A673 (cell line): ENCODE data around the gene CCL21. TPM values are rescaled to one million over a fixed set of nuclear protein-coding genes. Genes with fewer than 3 reads are reported as not detected.
A peak's percentile ranks its signal among the peaks of the same experiment; 100 is the strongest.
"Not testable (repeated sequence)": the region's sequence is repeated elsewhere in the genome, so short reads cannot be mapped to it uniquely, and the experiment has no call there.

ENCODE experiments used
- Bru-seq: library from RNA; stranded (reverse); fragments of 400-500 nt; gene quantifications from one replicate; lab custom pipeline; 2021; lab: Mats Ljungman, UMichigan
- BruChase-seq, 2 experiments: library from RNA; stranded (reverse); fragments of 400-500 nt; gene quantifications; one replicate each; lab custom pipeline; 2021; lab: Mats Ljungman, UMichigan
- BruUV-seq: library from RNA; stranded (reverse); fragments of 400-500 nt; replicated peaks from 2 replicates; lab custom pipeline; 2021; lab: Mats Ljungman, UMichigan
- CTCF ChIA-PET: fragments of 300-600 bp; sonication (Branson Sonifier 250); formaldehyde crosslinking; loops from one replicate; lab custom pipeline; 2022; ENCODE audit warnings: antibody characterized with exemption; lab: Charles Lee
- POLR2A ChIA-PET: fragments of 300-600 bp; sonication (Branson Sonifier 250); formaldehyde crosslinking; loops from one replicate; lab custom pipeline; 2022; ENCODE audit warnings: antibody characterized with exemption; ENCODE audit not compliant: low non-redundant PET; lab: Charles Lee
- DNase-seq: peaks from one replicate; pipeline ENCODE4 v3.0.0-alpha.2; 2015; ENCODE audit warnings: low spot score
- H3K27ac ChIP-seq: fragments of 200-600 bp; sonication (generic); 2 replicates; pipeline ENCODE4 v1.5.1; 2016; ENCODE audit warnings: mixed run types, low read depth, mild to moderate bottlenecking, mixed read lengths, antibody characterized with exemption, low read length; ENCODE audit not compliant: poor library complexity, severe bottlenecking
- H3K27me3 ChIP-seq: fragments of 200-600 bp; sonication (generic); replicated peaks from 2 replicates; pipeline ENCODE4 v1.6.1; 2017; ENCODE audit warnings: mixed run types, low read depth, mild to moderate bottlenecking, mixed read lengths, antibody characterized with exemption, low read length; ENCODE audit not compliant: insufficient read depth, poor library complexity
- H3K36me3 ChIP-seq: fragments of 200-600 bp; sonication (generic); 2 replicates; pipeline ENCODE4 v1.6.1; 2016; ENCODE audit warnings: mixed run types, mild to moderate bottlenecking, mixed read lengths, antibody characterized with exemption, low read length; ENCODE audit not compliant: insufficient read depth, poor library complexity, severe bottlenecking
- H3K4me1 ChIP-seq: fragments of 200-600 bp; sonication (generic); 2 replicates; pipeline ENCODE4 v1.6.1; 2017; ENCODE audit warnings: mixed run types, mild to moderate bottlenecking, mixed read lengths, antibody characterized with exemption, low read length; ENCODE audit not compliant: insufficient read depth, poor library complexity, severe bottlenecking
- H3K4me3 ChIP-seq: fragments of 200-600 bp; sonication (generic); 2 replicates; pipeline ENCODE4 v1.5.1; 2016; ENCODE audit warnings: low read depth, mixed run types, mild to moderate bottlenecking, mixed read lengths, low read length; ENCODE audit not compliant: poor library complexity, severe bottlenecking
- H3K9me3 ChIP-seq: fragments of 200-600 bp; sonication (generic); 2 replicates; pipeline ENCODE4 v1.6.1; 2016; ENCODE audit warnings: mixed run types, low read depth, mild to moderate bottlenecking, mixed read lengths, antibody characterized with exemption, low read length; ENCODE audit not compliant: poor library complexity, severe bottlenecking
- EZH2 ChIP-seq: fragments of 200-600 bp; sonication (generic); IDR thresholded peaks from 2 replicates; pipeline ENCODE4 v1.6.1; 2017; ENCODE audit warnings: borderline replicate concordance, low read depth, mild to moderate bottlenecking, mixed read lengths, antibody characterized with exemption, low read length; ENCODE audit not compliant: poor library complexity, severe bottlenecking
- intact Hi-C: fragments of 100-400 bp; cut with micrococcal nuclease; formaldehyde crosslinking; loops from one replicate; pipeline ENCODE4 v1.10.0; 2022; ENCODE audit not compliant: unreplicated experiment
- long read RNA-seq: library from polyadenylated mRNA; stranded (forward); transcript quantifications from one replicate; pipeline ENCODE4 v2.0.0, GENCODE V29; 2022
- total RNA-seq: library from RNA; stranded (reverse); gene quantifications from 2 replicates; pipeline ENCODE4 v1.2.3, GENCODE V29; 2021
- TF ChIP-seq, protein P1 (sequence below): fragments of 300-800, 200-600 bp; sonication (generic); conservative IDR thresholded peaks from 2 replicates; pipeline ENCODE4 v1.5.1; 2017; ENCODE audit warnings: low read depth, mild to moderate bottlenecking, antibody characterized with exemption, low read length, moderate library complexity, mixed read lengths

The CCL21 gene
- not detected in 2 replicates for total RNA-seq
- Bru-seq, nascent RNA, result percentile 16 among the genes with signal in this experiment
- BruChase-seq, experiment 1, labeled RNA remaining after a 2-hour chase, result not detected
- BruChase-seq, experiment 2, labeled RNA remaining after a 6-hour chase, result not detected
- long read RNA-seq, result 0 reads

DNA sequence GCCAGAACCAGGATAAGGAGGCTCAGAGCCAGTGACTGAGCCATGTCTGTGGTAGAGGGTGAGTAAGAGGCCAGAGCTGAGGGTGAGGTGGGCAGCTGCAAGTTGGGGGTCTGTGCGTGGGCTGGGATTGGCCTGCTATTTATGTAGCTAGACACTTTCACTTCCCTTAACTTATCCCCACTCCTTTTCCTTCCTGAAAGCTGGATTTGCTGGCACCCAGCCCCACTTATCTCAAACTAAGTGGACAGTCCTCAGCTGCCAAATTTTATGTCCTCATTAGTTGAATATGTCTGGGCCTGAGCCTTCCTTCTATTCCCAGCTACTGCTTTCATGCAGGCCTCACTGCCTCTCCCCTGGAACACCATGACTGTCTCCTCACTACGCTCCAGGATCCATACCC, at the start of gene CCL21:
Gene CCL21, minus strand, starts transcription at position 114 of the 400 bp plus-strand sequence. Its CDS starts 70 bp downstream, at position 44.
- Histone ChIP-seq H3K9me3 (no peaks in the 10 kb centered on the region), H3K4me1 (no peaks in the 10 kb centered on the region), H3K27me3 (peaks cover 20% of the 10 kb centered on the region), H3K4me3 (no peak within 1 kb of the TSS), H3K36me3 (no peaks in the 10 kb centered on the region), H3K27ac (no peak within 1 kb of the TSS)
- intact Hi-C loops, result no loop called here
- ChIA-PET POLR2A (no interaction called here), CTCF (no interaction called here)
- no TSS peak for BruUV-seq
- no peak for DNase-seq
- TF ChIP-seq, protein P1, sequence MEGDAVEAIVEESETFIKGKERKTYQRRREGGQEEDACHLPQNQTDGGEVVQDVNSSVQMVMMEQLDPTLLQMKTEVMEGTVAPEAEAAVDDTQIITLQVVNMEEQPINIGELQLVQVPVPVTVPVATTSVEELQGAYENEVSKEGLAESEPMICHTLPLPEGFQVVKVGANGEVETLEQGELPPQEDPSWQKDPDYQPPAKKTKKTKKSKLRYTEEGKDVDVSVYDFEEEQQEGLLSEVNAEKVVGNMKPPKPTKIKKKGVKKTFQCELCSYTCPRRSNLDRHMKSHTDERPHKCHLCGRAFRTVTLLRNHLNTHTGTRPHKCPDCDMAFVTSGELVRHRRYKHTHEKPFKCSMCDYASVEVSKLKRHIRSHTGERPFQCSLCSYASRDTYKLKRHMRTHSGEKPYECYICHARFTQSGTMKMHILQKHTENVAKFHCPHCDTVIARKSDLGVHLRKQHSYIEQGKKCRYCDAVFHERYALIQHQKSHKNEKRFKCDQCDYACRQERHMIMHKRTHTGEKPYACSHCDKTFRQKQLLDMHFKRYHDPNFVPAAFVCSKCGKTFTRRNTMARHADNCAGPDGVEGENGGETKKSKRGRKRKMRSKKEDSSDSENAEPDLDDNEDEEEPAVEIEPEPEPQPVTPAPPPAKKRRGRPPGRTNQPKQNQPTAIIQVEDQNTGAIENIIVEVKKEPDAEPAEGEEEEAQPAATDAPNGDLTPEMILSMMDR, result no peak
- TF ChIP-seq EZH2, result no peak

DNA sequence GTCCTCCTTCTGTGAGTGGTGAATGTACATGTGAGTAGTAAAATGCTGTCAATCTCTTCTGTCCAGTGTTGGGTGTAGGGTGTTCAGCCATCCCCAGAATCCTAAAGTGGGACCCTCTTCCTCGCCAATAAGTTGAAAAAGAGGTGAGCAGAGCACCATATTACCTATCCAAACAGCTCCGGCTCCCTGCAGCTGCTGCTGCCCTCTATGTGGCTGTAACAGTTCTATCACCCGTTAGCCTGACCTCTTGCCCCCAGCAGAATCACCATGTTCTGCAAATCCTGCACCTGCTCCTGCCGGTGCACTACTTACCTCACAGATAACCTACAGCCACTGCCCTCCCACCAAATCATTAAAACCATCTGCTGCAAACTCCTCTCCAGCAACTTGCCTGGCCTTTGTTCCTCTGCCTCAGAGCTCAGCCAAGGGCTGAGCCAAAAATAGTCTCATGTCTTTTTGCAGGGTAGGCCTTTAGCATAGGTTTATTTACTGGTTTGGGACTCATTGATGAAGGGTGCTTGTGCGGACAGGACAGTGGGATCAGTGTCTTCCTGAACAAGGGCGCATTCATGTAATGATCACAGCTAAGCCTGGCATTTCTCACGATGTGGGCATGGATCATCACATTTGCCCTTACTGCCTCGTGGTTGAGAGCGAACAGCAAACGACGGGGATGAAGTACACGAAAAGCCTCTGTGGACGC, 49.6 kb upstream of the CCL21 start:
- TF ChIP-seq, protein P1, result no peak
- TF ChIP-seq EZH2, result no peak
- Histone ChIP-seq H3K27me3 (peaks cover 5% of the 10 kb centered on the region), H3K27ac (no peak overlapping the region), H3K9me3 (no peaks in the 10 kb centered on the region), H3K36me3 (no peaks in the 10 kb centered on the region), H3K4me3 (no peak overlapping the region), H3K4me1 (no peaks in the 10 kb centered on the region)
- DNase-seq, result no peak
- CTCF ChIA-PET, result interaction anchor here (0.6 to 2.2 kb wide), 9 partner anchors 9 to 794 kb away, joined by 3 to 11 read pairs (median 4); partner anchors contain the start of gene PIGO
- intact Hi-C loops, result loop anchor here (2.0 kb wide), 1 partner anchor 225 kb away; no protein-coding TSS in a partner anchor
- no TSS peak for BruUV-seq
- POLR2A ChIA-PET, result no interaction called here

DNA sequence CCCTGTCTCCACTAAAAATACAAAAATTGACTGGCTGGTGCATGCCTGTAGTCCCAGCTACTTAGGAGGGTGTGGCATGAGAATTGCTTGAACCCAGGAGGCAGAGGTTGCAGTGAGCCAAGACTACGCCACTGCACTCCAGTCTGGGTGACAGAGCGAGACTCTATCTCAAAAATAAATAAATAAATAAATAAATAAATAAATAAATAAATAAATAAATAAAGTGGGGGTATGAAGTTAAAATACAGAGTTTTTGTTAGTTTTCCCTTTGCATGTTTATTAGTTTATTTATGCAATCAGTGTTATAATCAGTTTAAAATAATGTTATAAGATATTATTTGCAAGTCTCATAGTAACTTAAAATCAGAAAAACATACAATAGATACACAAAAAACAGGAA, 40.4 kb upstream of the CCL21 start:
- CTCF ChIA-PET, POLR2A ChIA-PET, H3K9me3 ChIP-seq, DNase-seq, H3K4me3 ChIP-seq, intact Hi-C loops, H3K36me3 ChIP-seq, BruUV-seq, H3K4me1 ChIP-seq, H3K27ac ChIP-seq: not testable (repeated sequence)
- H3K27me3 ChIP-seq, result peaks cover 27% of the 10 kb centered on the region
